Uterus (tissue), 2 donors: ENCODE measurements around the gene POLR2H.

Source experiments
- POLR2A ChIP-seq, 2 donors: fragments of 450-650 bp; IDR thresholded peaks; one replicate each; pipeline ENCODE4 v1.6.1; 2016; ENCODE audit warnings: antibody characterized with exemption in 2 of 2, mild to moderate bottlenecking in 1 of 2, moderate library complexity in 1 of 2
- TF ChIP-seq, protein P1 (sequence below), 4 experiments: fragments of 200-600 bp in 2 of 4; fragments of 450-650 bp in 2 of 4; sonication (generic) in 2 of 4; IDR thresholded peaks; one replicate each; pipeline ENCODE4 v1.5.1; 2016 to 2019; ENCODE audit warnings: antibody characterized with exemption in 4 of 4, mild to moderate bottlenecking in 2 of 4, moderate library complexity in 1 of 4

DNA sequence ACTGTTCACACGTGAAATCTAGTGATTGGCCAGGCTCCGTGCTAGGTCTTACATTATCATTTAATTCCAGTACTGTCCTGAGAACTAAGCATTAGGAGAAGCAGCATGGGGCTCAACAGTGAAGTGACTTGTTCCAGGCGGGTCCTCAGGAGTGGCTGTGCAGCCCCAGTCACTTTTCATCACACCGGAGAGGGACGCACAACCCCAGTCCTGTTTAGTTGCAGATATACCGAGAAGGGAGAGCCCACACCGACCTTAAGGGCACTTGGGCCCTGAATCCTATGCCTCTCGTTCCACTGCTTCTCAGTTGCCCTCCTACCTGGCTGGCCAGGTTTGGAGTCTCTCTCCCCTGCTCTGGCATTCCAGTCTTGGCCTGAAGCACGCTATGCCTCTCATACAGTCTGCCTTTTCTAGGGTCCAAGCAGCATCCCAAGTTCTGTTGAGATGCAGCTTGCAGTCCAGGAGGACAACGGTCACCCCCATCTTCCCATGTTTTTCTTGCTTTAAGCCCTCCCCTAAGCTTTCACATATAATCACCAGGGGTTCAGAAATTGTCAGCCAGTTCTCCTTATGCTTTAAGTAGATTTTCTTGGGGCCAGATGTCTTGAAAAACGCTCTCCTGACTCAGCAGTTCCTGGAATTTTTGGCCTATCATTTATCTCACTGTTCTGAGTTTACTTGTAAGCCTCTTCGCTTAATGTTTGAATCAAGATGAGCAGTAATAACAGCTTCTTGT lies 14.0 kb upstream of the POLR2H start:
- TF ChIP-seq, protein P1, sequence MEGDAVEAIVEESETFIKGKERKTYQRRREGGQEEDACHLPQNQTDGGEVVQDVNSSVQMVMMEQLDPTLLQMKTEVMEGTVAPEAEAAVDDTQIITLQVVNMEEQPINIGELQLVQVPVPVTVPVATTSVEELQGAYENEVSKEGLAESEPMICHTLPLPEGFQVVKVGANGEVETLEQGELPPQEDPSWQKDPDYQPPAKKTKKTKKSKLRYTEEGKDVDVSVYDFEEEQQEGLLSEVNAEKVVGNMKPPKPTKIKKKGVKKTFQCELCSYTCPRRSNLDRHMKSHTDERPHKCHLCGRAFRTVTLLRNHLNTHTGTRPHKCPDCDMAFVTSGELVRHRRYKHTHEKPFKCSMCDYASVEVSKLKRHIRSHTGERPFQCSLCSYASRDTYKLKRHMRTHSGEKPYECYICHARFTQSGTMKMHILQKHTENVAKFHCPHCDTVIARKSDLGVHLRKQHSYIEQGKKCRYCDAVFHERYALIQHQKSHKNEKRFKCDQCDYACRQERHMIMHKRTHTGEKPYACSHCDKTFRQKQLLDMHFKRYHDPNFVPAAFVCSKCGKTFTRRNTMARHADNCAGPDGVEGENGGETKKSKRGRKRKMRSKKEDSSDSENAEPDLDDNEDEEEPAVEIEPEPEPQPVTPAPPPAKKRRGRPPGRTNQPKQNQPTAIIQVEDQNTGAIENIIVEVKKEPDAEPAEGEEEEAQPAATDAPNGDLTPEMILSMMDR (IDR thresholded peaks at IDR 0.05), result no peak
- no peak for TF ChIP-seq POLR2A (IDR thresholded peaks at IDR 0.05)
